Measurements from ENCODE around the gene TNS3. TPM values are rescaled to one million over a fixed set of nuclear protein-coding genes. Genes with fewer than 3 reads are reported as not detected.
"Not testable (repeated sequence)": the region's sequence is repeated elsewhere in the genome, so short reads cannot be mapped to it uniquely, and the experiment has no call there.

The TNS3 gene
- polyA plus RNA-seq, 1 donor from 2014 or later: 12.5 TPM

GRCh38 chr7:47447621-47448349, 134.1 kb downstream of the TNS3 start:
- no peak overlapping the region for H3K27ac Mint-ChIP-seq

GRCh38 chr7:47446871-47447466, 134.9 kb downstream of the TNS3 start:
- H3K36me3 Mint-ChIP-seq: peaks cover 1% of the 10 kb centered on the region
- H3K4me1 Mint-ChIP-seq: peaks cover 18 to 30% (median 22%) of the 10 kb centered on the region in 3 donors
- H3K27ac Mint-ChIP-seq: peak overlapping the region in 1 of 3 donors; percentile 91
- no peaks in the 10 kb centered on the region for H3K9me3 Mint-ChIP-seq
- no peaks in the 10 kb centered on the region for H3K27me3 Mint-ChIP-seq
- H3K4me3 Mint-ChIP-seq: peak overlapping the region in 1 of 4 donors; percentile 13

More at GRCh38 chr7:47447621-47448349, 134.1 kb downstream of the TNS3 start:
- peaks cover 1% of the 10 kb centered on the region for H3K36me3 Mint-ChIP-seq
- H3K27me3 Mint-ChIP-seq: no peaks in the 10 kb centered on the region
- no peak overlapping the region for H3K4me3 Mint-ChIP-seq
- no peaks in the 10 kb centered on the region for H3K9me3 Mint-ChIP-seq
- peaks cover 22 to 31% (median 22%) of the 10 kb centered on the region in 3 donors for H3K4me1 Mint-ChIP-seq

GRCh38 chr7:47444376-47445098, 137.4 kb downstream of the TNS3 start:
- peak overlapping the region in 1 of 4 donors; percentile 17 for H3K4me3 Mint-ChIP-seq
- H3K9me3 Mint-ChIP-seq: no peaks in the 10 kb centered on the region
- no peaks in the 10 kb centered on the region for H3K27me3 Mint-ChIP-seq
- peak overlapping the region in 1 of 3 donors; percentile 7 for H3K27ac Mint-ChIP-seq
- H3K4me1 Mint-ChIP-seq: peaks cover 15 to 28% (median 22%) of the 10 kb centered on the region in 3 donors
- peaks cover 1% of the 10 kb centered on the region for H3K36me3 Mint-ChIP-seq

- no peak overlapping the region for H3K27ac Mint-ChIP-seq
- H3K9me3 Mint-ChIP-seq: no peaks in the 10 kb centered on the region
- no peak overlapping the region for H3K4me3 Mint-ChIP-seq
- H3K27me3 Mint-ChIP-seq: no peaks in the 10 kb centered on the region
- peaks cover 15 to 23% (median 20%) of the 10 kb centered on the region in 3 donors for H3K4me1 Mint-ChIP-seq
- H3K36me3 Mint-ChIP-seq: peaks cover 4% of the 10 kb centered on the region
Observed at GRCh38 chr7:47443049-47443448, 138.9 kb downstream of the TNS3 start.

GRCh38 chr7:47442605-47442865, 139.4 kb downstream of the TNS3 start:
- Mint-ChIP-seq H3K4me3 (no peak overlapping the region), H3K4me1 (peaks cover 15 to 20% (median 18%) of the 10 kb centered on the region in 3 donors), H3K27ac (no peak overlapping the region), H3K27me3 (no peaks in the 10 kb centered on the region), H3K36me3 (peaks cover 4% of the 10 kb centered on the region), H3K9me3 (no peaks in the 10 kb centered on the region)

GRCh38 chr7:47441796-47442604, 139.9 kb downstream of the TNS3 start:
- no peaks in the 10 kb centered on the region for H3K27me3 Mint-ChIP-seq
- H3K36me3 Mint-ChIP-seq: peaks cover 4% of the 10 kb centered on the region
- H3K9me3 Mint-ChIP-seq: no peaks in the 10 kb centered on the region
- no peak overlapping the region for H3K27ac Mint-ChIP-seq
- H3K4me3 Mint-ChIP-seq: no peak overlapping the region
- H3K4me1 Mint-ChIP-seq: peaks cover 14 to 20% (median 18%) of the 10 kb centered on the region in 3 donors

- Mint-ChIP-seq H3K4me1 (peaks cover 11 to 17% (median 16%) of the 10 kb centered on the region in 3 donors), H3K27ac (peak overlapping the region in 1 of 3 donors; percentile 39)
- not testable (repeated sequence) for H3K36me3 Mint-ChIP-seq, H3K9me3 Mint-ChIP-seq, H3K4me3 Mint-ChIP-seq, H3K27me3 Mint-ChIP-seq
Observed at GRCh38 chr7:47441048-47441447, 140.9 kb downstream of the TNS3 start.

GRCh38 chr7:47440320-47440719, 141.6 kb downstream of the TNS3 start:
- Mint-ChIP-seq H3K9me3 (no peaks in the 10 kb centered on the region), H3K4me1 (peaks cover 5 to 11% (median 10%) of the 10 kb centered on the region in 3 donors), H3K4me3 (no peak overlapping the region), H3K27me3 (no peaks in the 10 kb centered on the region), H3K36me3 (peaks cover 4% of the 10 kb centered on the region), H3K27ac (no peak overlapping the region)

GRCh38 chr7:47439181-47439667, 142.7 kb downstream of the TNS3 start:
- no peaks in the 10 kb centered on the region for H3K27me3 Mint-ChIP-seq
- H3K27ac Mint-ChIP-seq: peak overlapping the region in 1 of 3 donors; percentile 37
- no peaks in the 10 kb centered on the region for H3K9me3 Mint-ChIP-seq
- H3K4me3 Mint-ChIP-seq: no peak overlapping the region
- peaks cover 4% of the 10 kb centered on the region for H3K36me3 Mint-ChIP-seq
- peaks cover 0 to 4% (median 3%) of the 10 kb centered on the region in 3 donors for H3K4me1 Mint-ChIP-seq

GRCh38 chr7:47438411-47439029, 143.4 kb downstream of the TNS3 start:
- Mint-ChIP-seq H3K4me3 (peak overlapping the region in 1 of 4 donors; percentile 49), H3K27ac (peak overlapping the region in 1 of 3 donors; percentile 57), H3K9me3 (no peaks in the 10 kb centered on the region)

GRCh38 chr7:47435889-47436312, 146.0 kb downstream of the TNS3 start:
- H3K4me1 Mint-ChIP-seq: peaks cover 0 to 1% (median 0%) of the 10 kb centered on the region in 3 donors
- no peaks in the 10 kb centered on the region for H3K27me3 Mint-ChIP-seq
- H3K36me3 Mint-ChIP-seq: peaks cover 10% of the 10 kb centered on the region
- H3K4me3 Mint-ChIP-seq: no peak overlapping the region
- no peak overlapping the region for H3K27ac Mint-ChIP-seq
- no peaks in the 10 kb centered on the region for H3K9me3 Mint-ChIP-seq

More at GRCh38 chr7:47438411-47439029, 143.4 kb downstream of the TNS3 start:
- peaks cover 0 to 1% (median 0%) of the 10 kb centered on the region in 3 donors for H3K4me1 Mint-ChIP-seq
- H3K27me3 Mint-ChIP-seq: no peaks in the 10 kb centered on the region
- peaks cover 4% of the 10 kb centered on the region for H3K36me3 Mint-ChIP-seq

GRCh38 chr7:47433564-47433895, 148.4 kb downstream of the TNS3 start:
- H3K27me3 Mint-ChIP-seq: no peaks in the 10 kb centered on the region

GRCh38 chr7:47432671-47433563, 149.0 kb downstream of the TNS3 start:
- H3K27me3 Mint-ChIP-seq: no peaks in the 10 kb centered on the region
- H3K9me3 Mint-ChIP-seq: no peaks in the 10 kb centered on the region
- H3K36me3 Mint-ChIP-seq: peaks cover 11% of the 10 kb centered on the region
- H3K4me3 Mint-ChIP-seq: no peak overlapping the region
- H3K27ac Mint-ChIP-seq: no peak overlapping the region
- peaks cover 0 to 1% (median 0%) of the 10 kb centered on the region in 3 donors for H3K4me1 Mint-ChIP-seq

More at GRCh38 chr7:47433564-47433895, 148.4 kb downstream of the TNS3 start:
- no peak overlapping the region for H3K27ac Mint-ChIP-seq
- no peak overlapping the region for H3K4me3 Mint-ChIP-seq
- peaks cover 7% of the 10 kb centered on the region for H3K36me3 Mint-ChIP-seq
- H3K9me3 Mint-ChIP-seq: no peaks in the 10 kb centered on the region
- H3K4me1 Mint-ChIP-seq: peaks cover 0 to 1% (median 0%) of the 10 kb centered on the region in 3 donors

Data from IgD-negative memory B cell (primary cell).